DND-41 (cell line): ENCODE measurements around the gene TOX2.

Experiments used
- ATAC-seq: fragments of 200-7000 bp; cut with Tn5 transposase; 3 replicates; pipeline ENCODE4 v1.9.1; 2021; ENCODE audit warnings: low read depth; ENCODE audit not compliant: insufficient read depth
- DNase-seq: peaks from one replicate; pipeline ENCODE4 v3.0.0-alpha.2; 2020
- H2AFZ ChIP-seq: 2 replicates; pipeline ENCODE4 v1.6.0; 2012; ENCODE audit warnings: low read depth, low read length
- H3K27ac ChIP-seq: 2 replicates; pipeline ENCODE4 v1.5.1; 2012; ENCODE audit warnings: low read length, inconsistent platforms
- H3K27me3 ChIP-seq: fragments of 200-600 bp; sonication (generic); 2 replicates; pipeline ENCODE4 v1.6.0; 2012; ENCODE audit warnings: low read length, mild to moderate bottlenecking, inconsistent platforms; ENCODE audit not compliant: insufficient read depth, poor library complexity
- H3K36me3 ChIP-seq: 2 replicates; pipeline ENCODE4 v1.5.1; 2012; ENCODE audit warnings: low read length, inconsistent platforms; ENCODE audit not compliant: insufficient read depth
- H3K4me1 ChIP-seq: 2 replicates; pipeline ENCODE4 v1.5.1; 2012; ENCODE audit warnings: mild to moderate bottlenecking, low read length; ENCODE audit not compliant: insufficient read depth
- H3K4me2 ChIP-seq: 2 replicates; pipeline ENCODE4 v1.6.0; 2012; ENCODE audit warnings: mild to moderate bottlenecking, moderate library complexity, low read length, inconsistent platforms; ENCODE audit not compliant: insufficient read depth
- H3K4me3 ChIP-seq, 2 experiments: fragments of 200-600 bp in 1 of 2; shearing (Covaris generic) in 1 of 2; 2 replicates each; pipeline ENCODE4 v1.5.1; 2012 to 2016; ENCODE audit warnings: inconsistent platforms in 2 of 2, low read length in 2 of 2, mild to moderate bottlenecking in 2 of 2, low read depth in 1 of 2, moderate library complexity in 1 of 2
- H3K79me2 ChIP-seq: 2 replicates; pipeline ENCODE4 v1.6.0; 2012; ENCODE audit warnings: low read length, inconsistent platforms; ENCODE audit not compliant: insufficient read depth
- H3K9ac ChIP-seq: 2 replicates; pipeline ENCODE4 v1.6.0; 2012; ENCODE audit warnings: low read depth, mild to moderate bottlenecking, inconsistent platforms, low read length, moderate library complexity
- H3K9me3 ChIP-seq: 2 replicates; pipeline ENCODE4 v1.5.1; 2012; ENCODE audit warnings: low read length, moderate library complexity, mild to moderate bottlenecking, inconsistent platforms; ENCODE audit not compliant: insufficient read depth, severe bottlenecking
- H4K20me1 ChIP-seq: 2 replicates; pipeline ENCODE4 v1.6.0; 2012; ENCODE audit warnings: low read length; ENCODE audit not compliant: insufficient read depth
- CTCF ChIP-seq: IDR thresholded peaks from 2 replicates; pipeline ENCODE4 v1.5.1; 2012; ENCODE audit warnings: borderline replicate concordance, low read length, moderate library complexity, mild to moderate bottlenecking; ENCODE audit not compliant: poor library complexity, severe bottlenecking; ENCODE audit errors: extremely low read depth
- EZH2 ChIP-seq: IDR thresholded peaks from 3 replicates; pipeline ENCODE4 v1.6.1; 2012; ENCODE audit warnings: borderline replicate concordance, low read depth, mild to moderate bottlenecking, moderate library complexity, low read length, inconsistent platforms; ENCODE audit not compliant: severe bottlenecking

The TOX2 gene

GRCh38 chr20:43913291-43914025 is 1.2 kb upstream of the TOX2 start:
- no peaks in the 10 kb centered on the region for H3K27me3 ChIP-seq
- H3K4me3 ChIP-seq, result no peak overlapping the region
- ATAC-seq (no peak), DNase-seq (no peak)
- no peak overlapping the region for H2AFZ ChIP-seq
- no peaks in the 10 kb centered on the region for H3K4me1 ChIP-seq
- H4K20me1 ChIP-seq, result no peaks in the 10 kb centered on the region
- H3K4me2 ChIP-seq, result no peak overlapping the region
- no peak overlapping the region for H3K27ac ChIP-seq
- no peaks in the 10 kb centered on the region for H3K36me3 ChIP-seq
- no peaks in the 10 kb centered on the region for H3K9me3 ChIP-seq
- no peak for TF ChIP-seq CTCF
- no peak overlapping the region for H3K9ac ChIP-seq
- H3K79me2 ChIP-seq, result no peaks in the 10 kb centered on the region

GRCh38 chr20:43915211-43916072 is 790 bp downstream of the TOX2 start:
- H2AFZ ChIP-seq, result no peak overlapping the region
- H3K27ac ChIP-seq, result no peak overlapping the region
- H3K4me2 ChIP-seq, result no peak overlapping the region
- H3K4me3 ChIP-seq, result no peak overlapping the region
- DNase-seq, result no peak
- no peaks in the 10 kb centered on the region for H3K79me2 ChIP-seq
- H3K4me1 ChIP-seq, result no peaks in the 10 kb centered on the region
- H3K27me3 ChIP-seq, result no peaks in the 10 kb centered on the region
- TF ChIP-seq CTCF, result no peak
- TF ChIP-seq EZH2, result no peak
- no peaks in the 10 kb centered on the region for H4K20me1 ChIP-seq
- H3K36me3 ChIP-seq, result no peaks in the 10 kb centered on the region
- H3K9ac ChIP-seq, result no peak overlapping the region
- ATAC-seq, result no peak
- H3K9me3 ChIP-seq, result no peaks in the 10 kb centered on the region

GRCh38 chr20:43916073-43916880 is 1.6 kb downstream of the TOX2 start:
- H3K36me3 ChIP-seq, result no peaks in the 10 kb centered on the region
- no peak for ATAC-seq
- no peaks in the 10 kb centered on the region for H3K4me1 ChIP-seq
- no peak overlapping the region for H3K4me3 ChIP-seq
- no peak overlapping the region for H3K9ac ChIP-seq
- TF ChIP-seq EZH2, result no peak
- TF ChIP-seq CTCF, result no peak
- H3K79me2 ChIP-seq, result no peaks in the 10 kb centered on the region
- H3K27ac ChIP-seq, result no peak overlapping the region
- H3K4me2 ChIP-seq, result no peak overlapping the region
- no peak overlapping the region for H2AFZ ChIP-seq
- no peak for DNase-seq
- no peaks in the 10 kb centered on the region for H3K9me3 ChIP-seq
- no peaks in the 10 kb centered on the region for H3K27me3 ChIP-seq
- no peaks in the 10 kb centered on the region for H4K20me1 ChIP-seq
